VCaP (cell line): Measurements from ENCODE around the gene MGAT2.

Source experiments
- H3K27ac ChIP-seq: fragments of 450-650 bp; 2 replicates; pipeline ENCODE4 v1.5.1; 2017
- TF ChIP-seq, protein P1 (sequence below): fragments of 450-650 bp; conservative IDR thresholded peaks from 2 replicates; pipeline ENCODE4 v1.5.1; 2017; ENCODE audit warnings: mild to moderate bottlenecking, moderate library complexity

MGAT2 gene

DNA sequence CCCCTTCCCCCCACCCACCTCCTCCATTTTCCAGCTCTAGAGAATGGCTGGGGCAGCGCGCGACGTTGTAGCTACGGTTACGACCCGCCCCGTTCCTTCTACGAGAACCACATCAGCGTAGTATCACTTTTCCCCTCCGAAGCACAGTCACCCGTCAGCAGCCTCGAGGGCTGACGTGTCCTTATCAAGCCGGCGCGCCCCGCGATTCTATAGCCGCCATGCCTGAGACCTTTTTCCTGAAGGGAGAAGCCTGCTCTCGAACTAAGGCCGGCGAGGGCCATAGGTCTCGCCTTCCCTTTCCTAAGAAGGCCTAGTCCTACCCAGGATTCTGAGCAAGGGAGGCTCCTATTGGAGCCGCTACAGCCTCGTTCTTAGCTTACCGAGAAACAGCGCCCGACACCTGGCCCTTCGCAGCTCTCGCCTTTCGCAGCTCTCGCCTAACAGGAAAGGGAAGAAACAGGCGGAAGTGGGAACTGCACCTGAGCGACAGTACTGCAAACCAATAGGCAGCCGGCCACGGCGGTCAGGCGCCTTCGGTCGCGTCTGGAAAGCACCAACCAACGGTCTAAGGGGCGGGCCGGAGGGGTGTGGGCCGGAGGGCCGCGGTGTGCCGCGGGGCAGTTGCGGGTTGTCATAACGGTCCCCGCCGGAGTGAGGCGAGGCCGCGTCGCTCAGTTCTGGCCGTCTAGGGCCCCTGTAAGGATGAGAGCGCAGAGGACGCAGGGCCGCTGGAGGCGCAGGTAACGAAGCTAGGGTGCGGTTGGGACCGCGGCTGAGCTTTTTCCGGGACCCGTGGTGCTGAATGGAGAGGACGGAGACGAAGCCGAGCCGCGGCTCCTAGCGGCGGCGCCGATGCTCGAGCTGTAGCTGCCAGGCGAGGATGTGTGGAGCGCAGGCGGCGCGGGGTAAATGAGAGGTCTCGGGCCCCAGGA, at the start of gene MGAT2, which contains the start of gene RPL36AL:
MGAT2 (plus strand) TSS at position 618 of the 932 bp plus-strand sequence. CDS start 470 bp downstream, outside the sequence.
RPL36AL (minus strand) TSS at position 445 of the 932 bp plus-strand sequence. CDS start 1,522 bp downstream, outside the sequence.
- peak within 1 kb of the TSS; percentile 94 for H3K27ac ChIP-seq
- TF ChIP-seq, protein P1, sequence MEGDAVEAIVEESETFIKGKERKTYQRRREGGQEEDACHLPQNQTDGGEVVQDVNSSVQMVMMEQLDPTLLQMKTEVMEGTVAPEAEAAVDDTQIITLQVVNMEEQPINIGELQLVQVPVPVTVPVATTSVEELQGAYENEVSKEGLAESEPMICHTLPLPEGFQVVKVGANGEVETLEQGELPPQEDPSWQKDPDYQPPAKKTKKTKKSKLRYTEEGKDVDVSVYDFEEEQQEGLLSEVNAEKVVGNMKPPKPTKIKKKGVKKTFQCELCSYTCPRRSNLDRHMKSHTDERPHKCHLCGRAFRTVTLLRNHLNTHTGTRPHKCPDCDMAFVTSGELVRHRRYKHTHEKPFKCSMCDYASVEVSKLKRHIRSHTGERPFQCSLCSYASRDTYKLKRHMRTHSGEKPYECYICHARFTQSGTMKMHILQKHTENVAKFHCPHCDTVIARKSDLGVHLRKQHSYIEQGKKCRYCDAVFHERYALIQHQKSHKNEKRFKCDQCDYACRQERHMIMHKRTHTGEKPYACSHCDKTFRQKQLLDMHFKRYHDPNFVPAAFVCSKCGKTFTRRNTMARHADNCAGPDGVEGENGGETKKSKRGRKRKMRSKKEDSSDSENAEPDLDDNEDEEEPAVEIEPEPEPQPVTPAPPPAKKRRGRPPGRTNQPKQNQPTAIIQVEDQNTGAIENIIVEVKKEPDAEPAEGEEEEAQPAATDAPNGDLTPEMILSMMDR: no peak; the same call in 1 of the 2 replicates

DNA sequence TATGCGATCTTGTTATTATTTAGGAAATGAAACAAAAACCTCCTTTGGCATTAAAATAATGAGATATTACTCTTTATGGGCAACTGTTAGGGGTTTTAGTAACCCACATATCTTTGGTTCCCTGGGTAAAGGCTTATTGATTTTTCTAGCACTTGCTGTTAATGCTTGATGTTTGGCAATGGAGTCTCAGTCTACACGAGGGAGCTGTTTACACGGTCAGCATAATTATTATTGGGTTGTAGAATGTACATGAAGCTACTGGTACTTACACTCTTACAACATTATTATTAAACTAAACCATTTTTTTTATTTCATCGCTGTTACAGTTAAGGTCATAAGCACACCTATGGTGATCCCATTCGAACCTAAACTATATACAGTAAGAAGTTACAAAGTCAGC, 46.6 kb upstream of the MGAT2 start:
- TF ChIP-seq, protein P1: no peak
- H3K27ac ChIP-seq: no peak overlapping the region

DNA sequence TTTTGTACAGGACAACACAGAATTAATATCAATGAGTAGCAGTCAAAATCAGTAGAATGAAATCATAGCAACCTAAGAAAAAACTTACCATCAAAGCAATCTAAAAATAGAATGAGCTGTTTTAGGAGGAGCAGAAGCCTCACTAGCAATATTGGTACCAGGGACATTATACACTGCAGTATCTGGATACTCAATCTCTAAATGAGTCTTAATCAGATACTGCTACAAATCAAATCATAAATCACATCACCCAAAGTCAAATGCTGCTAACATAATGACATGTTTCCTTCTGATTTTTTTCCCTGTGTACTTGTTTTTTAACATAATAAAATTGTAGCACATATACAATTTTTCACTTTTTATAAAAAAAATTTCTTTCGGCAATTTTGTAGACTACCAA, 42.5 kb upstream of the MGAT2 start:
- no peak overlapping the region for H3K27ac ChIP-seq
- TF ChIP-seq, protein P1: no peak

DNA sequence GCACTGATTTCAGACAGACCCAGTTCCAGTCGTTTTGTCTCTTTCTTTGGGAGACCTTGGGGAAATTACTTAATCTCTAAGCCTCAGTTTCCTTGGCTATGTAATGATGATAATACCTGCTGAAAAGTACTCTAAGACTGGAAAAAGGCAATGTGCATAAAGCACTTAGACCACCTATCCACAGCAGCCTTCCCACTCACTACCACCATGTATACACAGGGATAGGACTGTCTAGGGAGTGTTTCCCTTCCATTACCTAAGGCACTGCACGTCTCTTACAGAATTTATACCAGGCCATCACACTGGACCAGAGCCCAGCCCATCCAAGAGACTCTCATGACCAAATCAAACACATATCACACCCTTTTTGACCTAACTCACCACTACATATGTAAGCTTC, 40.8 kb upstream of the MGAT2 start:
- TF ChIP-seq, protein P1: no peak
- H3K27ac ChIP-seq: no peak overlapping the region

DNA sequence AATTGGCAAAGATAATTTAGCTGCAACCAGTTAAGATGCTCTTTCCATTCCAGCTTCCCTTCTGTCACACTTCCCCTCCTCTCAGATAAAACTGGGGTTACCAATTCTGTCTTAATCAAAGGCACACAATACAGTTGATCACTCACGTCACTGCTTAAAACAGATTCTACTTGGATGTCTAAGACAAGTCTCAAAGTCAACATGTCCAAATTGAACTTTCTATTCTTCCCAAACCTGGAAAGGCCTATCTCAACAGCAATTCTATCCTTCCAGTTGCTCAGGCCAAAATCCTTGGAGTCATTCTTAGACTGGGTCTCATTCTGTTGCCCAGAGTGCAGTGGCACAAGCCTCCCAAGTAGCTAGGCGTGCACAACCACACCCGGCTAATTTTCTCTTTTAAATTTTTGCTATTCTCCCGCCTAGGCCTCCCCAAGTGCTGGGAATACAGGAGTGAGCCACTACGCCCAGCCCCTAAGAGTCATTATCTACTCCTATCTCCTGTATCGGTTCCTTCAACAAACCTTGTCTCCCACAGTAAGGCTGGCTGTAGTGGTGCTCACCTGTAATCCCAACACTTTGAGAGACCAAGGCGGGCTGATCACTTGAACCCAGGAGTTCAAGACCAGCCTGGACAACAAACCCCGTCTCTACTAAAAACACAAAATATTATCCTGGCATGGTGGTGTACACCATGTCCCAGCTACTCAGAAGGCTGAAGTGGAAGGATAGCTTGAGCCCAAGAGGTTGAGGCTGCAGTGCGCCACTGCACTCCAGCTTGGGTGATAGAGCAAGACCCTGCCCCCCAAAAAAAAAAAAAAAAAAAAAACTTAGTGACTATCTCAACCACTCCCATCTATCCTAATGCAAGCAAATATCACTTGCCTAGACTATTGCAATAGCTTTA, 39.1 kb upstream of the MGAT2 start:
- TF ChIP-seq, protein P1: no peak
- H3K27ac ChIP-seq: no peak overlapping the region

DNA sequence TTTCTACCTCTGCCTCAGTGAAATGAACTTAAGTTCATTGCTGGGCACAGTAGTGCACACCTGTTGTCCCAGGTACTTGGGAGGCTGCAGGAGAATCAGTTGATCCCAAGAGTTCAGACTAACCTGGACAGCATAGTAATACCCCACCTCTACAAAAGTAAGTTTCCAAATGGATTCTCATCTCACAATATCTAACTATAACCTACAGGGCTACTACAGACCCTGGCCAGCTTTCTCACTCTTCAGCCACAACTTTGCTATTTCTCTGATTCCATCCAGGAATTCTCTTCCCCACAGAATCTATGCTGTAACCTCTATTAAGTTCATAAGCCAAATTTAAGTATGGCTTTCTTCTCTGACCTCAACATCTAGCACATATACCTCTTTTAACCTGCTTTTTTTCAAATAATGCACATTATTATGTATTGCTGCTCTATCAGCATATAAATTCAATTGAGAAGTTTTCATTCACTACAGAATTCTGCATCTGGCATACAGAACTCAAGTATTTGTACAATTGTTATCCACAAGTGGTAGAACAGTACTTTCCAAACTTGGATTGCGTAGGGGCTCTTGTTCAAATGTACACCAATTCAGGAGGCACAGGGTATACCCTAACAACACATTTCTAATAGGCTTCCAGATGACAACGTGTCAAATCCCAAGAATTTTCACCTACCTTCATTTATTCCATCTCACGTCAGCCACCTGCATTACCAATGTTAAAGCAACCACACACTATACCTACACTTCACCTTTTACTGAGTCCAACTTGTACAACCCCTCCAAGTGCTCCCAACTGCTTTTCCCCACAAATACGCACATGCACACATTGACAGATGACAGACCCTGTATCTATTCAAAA, 38.3 kb upstream of the MGAT2 start:
- no peak overlapping the region for H3K27ac ChIP-seq
- TF ChIP-seq, protein P1: no peak
